SU-DHL-6 (cell line): Measurements from ENCODE around the gene NMB.

Experiments used
- H2AFZ ChIP-seq: fragments of 200-600 bp; sonication (generic); 2 replicates; pipeline ENCODE4 v1.6.1; 2014; ENCODE audit warnings: low read depth, mild to moderate bottlenecking, moderate library complexity, mixed read lengths, antibody characterized with exemption, low read length; ENCODE audit not compliant: severe bottlenecking
- H3F3A ChIP-seq: fragments of 200-600 bp; shearing (Covaris generic); 2 replicates; pipeline ENCODE4 v1.6.0; 2016; ENCODE audit warnings: antibody characterized with exemption, mild to moderate bottlenecking; ENCODE audit not compliant: insufficient read depth
- H3K27ac ChIP-seq: fragments of 200-600 bp; sonication (generic); 2 replicates; pipeline ENCODE4 v1.5.1; 2016; ENCODE audit warnings: low read depth, mild to moderate bottlenecking, low read length, moderate library complexity, mixed read lengths
- H3K27me3 ChIP-seq: fragments of 200-600 bp; sonication (generic), shearing (Covaris generic); 2 replicates; pipeline ENCODE4 v1.6.0; 2014; ENCODE audit warnings: mild to moderate bottlenecking, low read length
- H3K36me3 ChIP-seq: fragments of 200-600 bp; sonication (generic); 2 replicates; pipeline ENCODE4 v1.6.1; 2014; ENCODE audit warnings: mild to moderate bottlenecking, low read length, mixed read lengths
- H3K4me2 ChIP-seq: fragments of 300-600, 200-600 bp; shearing (Covaris generic), sonication (generic); 2 replicates; pipeline ENCODE4 v1.6.0; 2014; ENCODE audit warnings: low read length, low read depth, mild to moderate bottlenecking; ENCODE audit not compliant: poor library complexity, severe bottlenecking
- H3K4me3 ChIP-seq: fragments of 200-600 bp; sonication (generic); 2 replicates; pipeline ENCODE4 v1.5.1; 2014; ENCODE audit warnings: antibody characterized with exemption, low read length, mild to moderate bottlenecking, mixed read lengths; ENCODE audit not compliant: insufficient read depth, poor library complexity, severe bottlenecking
- H3K79me2 ChIP-seq: fragments of 200-600 bp; sonication (generic); 2 replicates; pipeline ENCODE4 v1.6.1; 2014; ENCODE audit warnings: mild to moderate bottlenecking, low read length, moderate library complexity; ENCODE audit not compliant: insufficient read depth
- H3K9ac ChIP-seq: fragments of 200-600 bp; sonication (generic); 2 replicates; pipeline ENCODE4 v1.7.0; 2014; ENCODE audit warnings: mild to moderate bottlenecking, low read length
- H3K9me2 ChIP-seq: fragments of 200-600 bp; sonication (generic); replicated peaks from 2 replicates; pipeline ENCODE4 v1.6.1; 2014; ENCODE audit warnings: low read length; ENCODE audit not compliant: insufficient read depth
- H3K9me3 ChIP-seq: fragments of 200-600 bp; sonication (generic); 2 replicates; pipeline ENCODE4 v1.6.1; 2014; ENCODE audit warnings: low read length, mixed read lengths; ENCODE audit not compliant: insufficient read depth
- H4K20me1 ChIP-seq: fragments of 200-600 bp; sonication (generic); 2 replicates; pipeline ENCODE4 v1.6.1; 2014; ENCODE audit warnings: low read depth, mild to moderate bottlenecking, antibody characterized with exemption, low read length, moderate library complexity, mixed read lengths
- CTCF ChIP-seq: fragments of 200-600 bp; sonication (generic); IDR thresholded peaks from one replicate; pipeline ENCODE4 v1.5.1; 2017; ENCODE audit warnings: antibody characterized with exemption, mild to moderate bottlenecking, low read length, moderate library complexity; ENCODE audit not compliant: insufficient read depth, poor library complexity, severe bottlenecking
- EZH2phosphoT487 ChIP-seq: fragments of 200-600 bp; sonication (generic), shearing (Covaris generic); conservative IDR thresholded peaks from 2 replicates; pipeline ENCODE4 v1.6.1; 2018; ENCODE audit warnings: mild to moderate bottlenecking, antibody characterized with exemption, low read length, moderate library complexity, mixed read lengths

The NMB gene

GRCh38 chr15:84669726-84670125, 11.7 kb upstream of the NMB start:
- no peaks in the 10 kb centered on the region for H3K9me3 ChIP-seq
- no peak overlapping the region for H2AFZ ChIP-seq
- H3K4me3 ChIP-seq, result no peak overlapping the region
- no peak overlapping the region for H3K9ac ChIP-seq
- no peaks in the 10 kb centered on the region for H3K9me2 ChIP-seq
- peaks cover 13% of the 10 kb centered on the region; the same call in 1 of the 2 replicates for H3K36me3 ChIP-seq
- no peaks in the 10 kb centered on the region for H3K79me2 ChIP-seq
- no peaks in the 10 kb centered on the region for H4K20me1 ChIP-seq
- H3K27me3 ChIP-seq, result no peaks in the 10 kb centered on the region
- no peaks in the 10 kb centered on the region for H3F3A ChIP-seq
- no peak overlapping the region for H3K4me2 ChIP-seq
- no peak for TF ChIP-seq CTCF
- H3K27ac ChIP-seq, result no peak overlapping the region

- Histone ChIP-seq H3K27ac (no peak overlapping the region), H3K9me2 (no peaks in the 10 kb centered on the region)
Observed at GRCh38 chr15:84668221-84668982, 10.4 kb upstream of the NMB start.

GRCh38 chr15:84666373-84666772, 8.4 kb upstream of the NMB start:
- Histone ChIP-seq H3K27ac (no peak overlapping the region), H3K4me2 (no peak overlapping the region), H3K9me3 (no peaks in the 10 kb centered on the region), H3K9me2 (no peaks in the 10 kb centered on the region), H3K9ac (no peak overlapping the region), H3K4me3 (no peak overlapping the region), H3K36me3 (peaks cover 8% of the 10 kb centered on the region; the same call in 1 of the 2 replicates), H4K20me1 (no peaks in the 10 kb centered on the region), H2AFZ (no peak overlapping the region), H3K79me2 (no peaks in the 10 kb centered on the region), H3K27me3 (no peaks in the 10 kb centered on the region), H3F3A (no peaks in the 10 kb centered on the region)
- TF ChIP-seq CTCF (no peak), EZH2phosphoT487 (no peak)

More at GRCh38 chr15:84668221-84668982, 10.4 kb upstream of the NMB start:
- Histone ChIP-seq H3K4me3 (no peak overlapping the region), H3K9ac (no peak overlapping the region), H3K27me3 (no peaks in the 10 kb centered on the region), H2AFZ (no peak overlapping the region), H3K79me2 (no peaks in the 10 kb centered on the region), H3K36me3 (peaks cover 8% of the 10 kb centered on the region; the same call in 1 of the 2 replicates), H3F3A (no peaks in the 10 kb centered on the region), H3K4me2 (no peak overlapping the region), H3K9me3 (no peaks in the 10 kb centered on the region), H4K20me1 (no peaks in the 10 kb centered on the region)
- no peak for TF ChIP-seq EZH2phosphoT487

GRCh38 chr15:84661001-84661400, 3.0 kb upstream of the NMB start:
- Histone ChIP-seq H3K4me3 (no peak overlapping the region), H3K79me2 (no peaks in the 10 kb centered on the region), H3K9me3 (no peaks in the 10 kb centered on the region), H4K20me1 (no peaks in the 10 kb centered on the region), H3K36me3 (no peaks in the 10 kb centered on the region), H3K27ac (no peak overlapping the region), H3K4me2 (no peak overlapping the region), H3F3A (peaks cover 23% of the 10 kb centered on the region), H2AFZ (no peak overlapping the region), H3K27me3 (no peaks in the 10 kb centered on the region), H3K9me2 (no peaks in the 10 kb centered on the region), H3K9ac (no peak overlapping the region)
- TF ChIP-seq EZH2phosphoT487, result no peak
- TF ChIP-seq CTCF, result no peak
